MM.1S (cell line): Measurements from ENCODE around the gene PKD1.
"Not testable (repeated sequence)": the region's sequence is repeated elsewhere in the genome, so short reads cannot be mapped to it uniquely, and the experiment has no call there.

Experiments used
- DNase-seq: peaks from one replicate; pipeline ENCODE4 v3.0.0-alpha.2; 2015
- H2AFZ ChIP-seq: fragments of 300-600 bp; sonication (generic); 2 replicates; pipeline ENCODE4 v1.6.0; 2016; ENCODE audit warnings: antibody characterized with exemption, low read length
- H3F3A ChIP-seq: fragments of 300-600 bp; sonication (generic); 2 replicates; pipeline ENCODE4 v1.6.1; 2016; ENCODE audit warnings: mild to moderate bottlenecking, antibody characterized with exemption, low read length, moderate library complexity, mixed read lengths; ENCODE audit not compliant: insufficient read depth
- H3K27ac ChIP-seq: fragments of 300-600 bp; sonication (generic); 2 replicates; pipeline ENCODE4 v1.5.1; 2016; ENCODE audit warnings: mild to moderate bottlenecking, low read length
- H3K27me3 ChIP-seq: fragments of 300-600 bp; sonication (generic); replicated peaks from 2 replicates; pipeline ENCODE4 v1.6.0; 2016; ENCODE audit warnings: low read length; ENCODE audit not compliant: insufficient read depth
- H3K36me3 ChIP-seq: fragments of 300-600 bp; sonication (generic); replicated peaks from 2 replicates; pipeline ENCODE4 v1.6.1; 2016; ENCODE audit warnings: mild to moderate bottlenecking, low read length, mixed read lengths; ENCODE audit not compliant: insufficient read depth
- H3K4me1 ChIP-seq: fragments of 300-600 bp; sonication (generic); 2 replicates; pipeline ENCODE4 v1.6.1; 2016; ENCODE audit warnings: low read length, mixed read lengths
- H3K4me2 ChIP-seq: fragments of 300-600 bp; sonication (generic); 2 replicates; pipeline ENCODE4 v1.6.0; 2016; ENCODE audit warnings: low read depth, low read length
- H3K4me3 ChIP-seq: fragments of 300-600 bp; sonication (generic); 2 replicates; pipeline ENCODE4 v1.5.1; 2016; ENCODE audit warnings: low read length, mixed read lengths
- H3K79me2 ChIP-seq: fragments of 300-600 bp; sonication (generic); 2 replicates; pipeline ENCODE4 v1.6.1; 2016; ENCODE audit warnings: mixed run types, low read length, mixed read lengths
- H3K9ac ChIP-seq: fragments of 300-600 bp; sonication (generic); 2 replicates; pipeline ENCODE4 v1.6.1; 2016; ENCODE audit warnings: low read length, mixed read lengths
- H3K9me2 ChIP-seq: fragments of 300-600 bp; sonication (generic); replicated peaks from 2 replicates; pipeline ENCODE4 v1.6.1; 2016; ENCODE audit warnings: mild to moderate bottlenecking, low read length, mixed read lengths; ENCODE audit not compliant: insufficient read depth
- H3K9me3 ChIP-seq: fragments of 300-600 bp; sonication (generic); replicated peaks from 2 replicates; pipeline ENCODE4 v1.6.1; 2016; ENCODE audit warnings: mild to moderate bottlenecking, low read length, mixed read lengths; ENCODE audit not compliant: insufficient read depth
- H4K20me1 ChIP-seq: fragments of 300-600 bp; sonication (generic); 2 replicates; pipeline ENCODE4 v1.6.1; 2016; ENCODE audit warnings: mild to moderate bottlenecking, low read length, moderate library complexity, mixed read lengths; ENCODE audit not compliant: insufficient read depth
- CTCF ChIP-seq: fragments of 300-600 bp; sonication (generic); IDR thresholded peaks from 2 replicates; pipeline ENCODE4 v1.5.1; 2016; ENCODE audit warnings: antibody characterized with exemption, low read length, mixed read lengths
- EZH2 ChIP-seq: fragments of 300-600 bp; sonication (generic); optimal IDR thresholded peaks from 2 replicates; pipeline ENCODE3; 2017; ENCODE audit warnings: low read depth, mild to moderate bottlenecking, antibody characterized with exemption, low read length, mixed read lengths
- EZH2phosphoT487 ChIP-seq: fragments of 300-600 bp; sonication (generic); IDR thresholded peaks from 2 replicates; pipeline ENCODE4 v1.6.1; 2018; ENCODE audit warnings: antibody characterized with exemption, low read length

Gene PKD1

GRCh38 chr16:2142942-2143877 lies 7.5 kb upstream of the PKD1 start:
- H3K9me3 ChIP-seq, result no peaks in the 10 kb centered on the region
- H3K4me2 ChIP-seq, result no peak overlapping the region
- TF ChIP-seq EZH2phosphoT487, result no peak
- TF ChIP-seq CTCF, result no peak
- no peak for TF ChIP-seq EZH2
- peaks cover 3% of the 10 kb centered on the region; the same call in 1 of the 2 replicates for H3K4me1 ChIP-seq
- H3K9me2 ChIP-seq, result no peaks in the 10 kb centered on the region
- 0 out of 2 replicates have a peak, but pooled peaks cover 9% of the 10 kb centered on the region for H3K27me3 ChIP-seq
- H3K36me3 ChIP-seq, result no peaks in the 10 kb centered on the region
- H3K4me3 ChIP-seq, result no peak overlapping the region
- H3K79me2 ChIP-seq, result no peaks in the 10 kb centered on the region
- H3K27ac ChIP-seq, result no peak overlapping the region
- H3K9ac ChIP-seq, result no peak overlapping the region
- no peak for DNase-seq
- H3F3A ChIP-seq, result peaks cover 8% of the 10 kb centered on the region; the same call in 1 of the 2 replicates
- no peaks in the 10 kb centered on the region for H4K20me1 ChIP-seq
- no peak overlapping the region for H2AFZ ChIP-seq

GRCh38 chr16:2135071-2135470 lies 627 bp downstream of the PKD1 start:
- Histone ChIP-seq H3K9ac (peak overlapping the region; percentile 40; the same call in 1 of the 2 replicates), H3K4me3 (peak overlapping the region; percentile 51; the same call in 1 of the 2 replicates)
- not testable (repeated sequence) for H2AFZ ChIP-seq, H3K4me1 ChIP-seq, H3K9me3 ChIP-seq, H4K20me1 ChIP-seq, DNase-seq, H3F3A ChIP-seq, H3K36me3 ChIP-seq, H3K4me2 ChIP-seq, H3K27me3 ChIP-seq, H3K27ac ChIP-seq, H3K9me2 ChIP-seq, H3K79me2 ChIP-seq

- not testable (repeated sequence) for H2AFZ ChIP-seq, H3K9ac ChIP-seq, H4K20me1 ChIP-seq, H3K9me3 ChIP-seq, H3K9me2 ChIP-seq, H3K4me1 ChIP-seq, H3K4me3 ChIP-seq, H3K79me2 ChIP-seq, H3K27me3 ChIP-seq, H3K36me3 ChIP-seq, H3F3A ChIP-seq, H3K27ac ChIP-seq, DNase-seq, H3K4me2 ChIP-seq
Measured at GRCh38 chr16:2133797-2134196, 1.9 kb downstream of the PKD1 start.

GRCh38 chr16:2129890-2130447 lies 5.7 kb downstream of the PKD1 start:
- not testable (repeated sequence) for H4K20me1 ChIP-seq, H3K36me3 ChIP-seq, H3K4me3 ChIP-seq, H3K9me3 ChIP-seq, H3K9ac ChIP-seq, H3K27me3 ChIP-seq, DNase-seq, H3K9me2 ChIP-seq, H2AFZ ChIP-seq, H3K4me1 ChIP-seq, H3F3A ChIP-seq, H3K4me2 ChIP-seq, H3K27ac ChIP-seq
- peaks cover 21% of the 10 kb centered on the region for H3K79me2 ChIP-seq

GRCh38 chr16:2129251-2129650 lies 6.4 kb downstream of the PKD1 start:
- not testable (repeated sequence) for H3K36me3 ChIP-seq, H3K9me2 ChIP-seq, H3K27ac ChIP-seq, H3K4me3 ChIP-seq, H3K4me1 ChIP-seq, H3K4me2 ChIP-seq, H3K27me3 ChIP-seq, H3F3A ChIP-seq, H4K20me1 ChIP-seq, H3K9me3 ChIP-seq, H2AFZ ChIP-seq, H3K9ac ChIP-seq, DNase-seq
- peaks cover 23% of the 10 kb centered on the region for H3K79me2 ChIP-seq

- H3K36me3 ChIP-seq, H3K9me2 ChIP-seq, H4K20me1 ChIP-seq, H3K9me3 ChIP-seq, H3K4me2 ChIP-seq, H3K9ac ChIP-seq, DNase-seq, H3K27me3 ChIP-seq, H3F3A ChIP-seq, H3K27ac ChIP-seq, H3K4me1 ChIP-seq, H2AFZ ChIP-seq, H3K4me3 ChIP-seq: not testable (repeated sequence)
- peaks cover 19% of the 10 kb centered on the region for H3K79me2 ChIP-seq
Measured at GRCh38 chr16:2127630-2128280, 7.9 kb downstream of the PKD1 start.
